SIG-M5 treated with dmso at 0.1 percent for 504 hours (cell line): ENCODE measurements around the gene RAD18.
A peak's percentile ranks its signal among the peaks of the same experiment; 100 is the strongest.

Experiments used
- DNase-seq: peaks from one replicate; lab custom pipeline; 2025; ENCODE audit not compliant: unreplicated experiment; lab: John Stamatoyannopoulos, UW

The RAD18 gene

GRCh38 chr3:8963137-8963853, at the start of gene RAD18:
TSS of gene RAD18 (minus strand) at chr3:8963472. CDS start at chr3:8963385, 87 bp downstream.
- peak; percentile 96 for DNase-seq

DNA sequence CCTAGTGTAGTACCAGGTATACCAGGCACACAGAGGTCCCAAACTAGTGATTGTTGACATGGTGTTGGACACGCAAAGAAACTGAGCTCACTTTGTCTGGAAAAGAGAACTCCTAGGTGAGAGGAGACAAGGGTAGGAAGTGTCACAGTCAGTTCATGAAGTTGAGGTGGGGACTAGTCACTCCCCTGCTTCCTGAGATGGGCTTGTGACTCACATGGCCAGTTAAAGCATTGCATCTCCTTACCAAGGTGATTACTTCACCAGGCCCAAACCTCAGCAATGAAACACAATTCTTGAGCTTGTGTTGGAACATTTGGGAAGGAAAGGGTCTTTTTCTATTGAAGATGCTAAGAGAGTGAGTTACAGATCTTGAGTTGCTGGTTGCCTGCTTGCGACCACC, 49.2 kb upstream of the RAD18 start:
- DNase-seq = no peak

DNA sequence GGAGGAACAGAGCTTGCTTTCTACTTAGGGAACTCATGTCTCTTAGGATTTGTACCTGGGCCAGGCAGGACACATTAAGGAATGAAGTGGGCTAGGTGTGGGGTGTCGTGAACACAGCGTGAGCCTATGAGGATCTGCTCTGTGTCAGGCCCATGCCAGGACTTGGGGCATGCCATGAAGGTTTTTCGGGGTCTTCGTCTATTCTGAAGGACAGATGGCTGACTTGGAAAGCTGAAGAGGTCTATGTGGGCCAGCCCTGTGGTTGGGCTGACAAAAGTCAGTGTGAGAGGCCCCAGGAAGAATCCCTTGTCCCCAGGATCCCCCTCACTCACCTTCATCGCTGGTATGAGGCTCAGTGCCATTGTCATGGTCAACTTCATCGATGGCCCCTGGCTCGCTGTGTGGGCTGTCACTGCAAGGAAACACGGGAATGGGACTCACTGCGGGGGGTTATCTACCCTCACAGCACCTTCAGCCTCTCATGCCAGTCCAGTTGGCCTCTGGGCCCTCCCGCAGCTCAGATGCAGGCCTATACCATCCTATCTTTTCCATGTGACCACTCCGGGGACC, 46.8 kb upstream of the RAD18 start:
- DNase-seq = no peak

GRCh38 chr3:9008550-9009255, 45.4 kb upstream of the RAD18 start:
- no peak for DNase-seq

- DNase-seq = no peak
These were observed 44.7 kb upstream of the RAD18 start for GRCh38 chr3:9007928-9008327.

GRCh38 chr3:9007213-9007612, 43.9 kb upstream of the RAD18 start:
- no peak for DNase-seq

- no peak for DNase-seq
These were observed 36.8 kb upstream of the RAD18 start for GRCh38 chr3:9000041-9000440.

- no peak for DNase-seq
These were observed 33.9 kb upstream of the RAD18 start for GRCh38 chr3:8997151-8997550.

DNA sequence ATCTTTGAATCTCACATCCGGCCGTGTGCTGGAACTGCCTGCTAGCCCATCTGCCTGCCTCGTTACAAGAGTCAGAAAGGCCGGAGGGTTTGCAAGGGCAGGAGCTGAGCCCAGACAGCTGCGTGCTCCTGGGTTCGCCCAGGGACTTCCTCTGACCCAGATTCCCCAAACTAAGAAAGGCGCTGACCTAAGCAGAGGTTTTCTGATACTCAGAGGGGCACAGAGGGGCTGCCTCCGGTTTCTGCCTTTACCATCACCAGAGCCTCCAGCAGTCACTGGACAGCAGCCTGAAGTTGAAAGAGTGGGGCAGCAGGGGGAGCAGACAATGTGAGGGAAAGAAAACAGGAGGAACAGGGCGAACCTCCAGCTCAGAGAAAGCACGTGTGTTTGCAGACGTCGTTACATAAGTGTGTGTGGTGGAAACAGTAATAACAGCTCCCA, 33.4 kb upstream of the RAD18 start:
- DNase-seq = peak; percentile 42

- DNase-seq = no peak
These were observed 32.9 kb upstream of the RAD18 start for GRCh38 chr3:8996216-8996615.

DNA sequence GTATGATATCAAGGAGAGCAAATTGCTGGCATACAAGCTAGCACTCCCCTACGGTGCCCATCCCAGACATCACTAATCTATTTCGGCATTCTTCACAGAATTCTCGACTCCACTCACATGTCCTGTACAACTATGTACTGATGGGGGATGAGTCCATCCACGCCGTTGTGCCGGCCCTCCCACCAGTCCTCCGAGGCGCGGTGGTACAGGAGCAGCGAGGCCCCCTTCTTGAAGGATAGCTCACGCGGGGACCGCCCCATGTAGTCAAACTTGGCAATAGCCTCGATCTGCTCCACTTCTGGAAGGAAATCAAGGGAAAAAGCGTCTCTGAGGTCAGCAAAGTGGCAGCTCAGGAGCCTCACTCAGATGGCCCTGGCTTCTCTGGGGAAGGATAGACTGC, 31.0 kb upstream of the RAD18 start:
- no peak for DNase-seq

- DNase-seq = no peak
These were observed 30.1 kb upstream of the RAD18 start for GRCh38 chr3:8993331-8993730.

- no peak for DNase-seq
These were observed 29.6 kb upstream of the RAD18 start for GRCh38 chr3:8992854-8993253.

DNA sequence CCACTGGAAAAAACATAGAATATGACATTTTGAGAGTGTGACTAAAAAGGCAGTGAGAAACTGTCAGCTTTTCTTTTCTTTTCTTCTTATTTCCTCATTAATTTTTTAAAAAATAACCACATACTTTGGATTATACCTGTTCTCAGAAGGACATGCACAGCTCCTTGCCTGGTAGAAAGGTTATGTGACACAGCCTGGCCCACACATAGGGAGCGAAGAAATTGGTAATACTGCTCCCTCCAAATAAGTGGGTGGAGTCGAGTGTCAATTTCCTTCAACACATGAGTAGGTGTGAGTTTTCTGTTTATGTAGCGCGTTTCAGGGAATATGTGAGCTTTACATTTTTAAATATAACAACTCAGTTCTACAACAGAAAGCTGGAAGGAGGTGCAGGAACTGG, 28.9 kb upstream of the RAD18 start:
- DNase-seq = no peak

- no peak for DNase-seq
These were observed 27.3 kb upstream of the RAD18 start for GRCh38 chr3:8990266-8991215.

GRCh38 chr3:8988791-8989558, 25.7 kb upstream of the RAD18 start:
- DNase-seq = no peak

DNA sequence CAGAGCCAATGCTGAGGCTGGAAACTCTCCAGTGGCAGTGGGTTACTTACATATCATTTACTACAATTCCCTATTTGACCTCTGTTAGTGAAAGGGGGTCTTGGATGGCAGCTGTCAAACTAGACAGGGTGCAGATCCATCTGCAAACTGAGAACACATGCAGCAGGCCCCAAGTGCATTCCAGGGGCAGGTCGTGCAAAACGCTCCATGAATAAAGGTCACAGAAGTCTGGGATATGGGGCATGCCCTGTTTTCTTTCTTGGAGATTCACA, 25.0 kb upstream of the RAD18 start:
- DNase-seq = no peak

- peak; percentile 77 for DNase-seq
These were observed 24.5 kb upstream of the RAD18 start for GRCh38 chr3:8987645-8988383.

DNA sequence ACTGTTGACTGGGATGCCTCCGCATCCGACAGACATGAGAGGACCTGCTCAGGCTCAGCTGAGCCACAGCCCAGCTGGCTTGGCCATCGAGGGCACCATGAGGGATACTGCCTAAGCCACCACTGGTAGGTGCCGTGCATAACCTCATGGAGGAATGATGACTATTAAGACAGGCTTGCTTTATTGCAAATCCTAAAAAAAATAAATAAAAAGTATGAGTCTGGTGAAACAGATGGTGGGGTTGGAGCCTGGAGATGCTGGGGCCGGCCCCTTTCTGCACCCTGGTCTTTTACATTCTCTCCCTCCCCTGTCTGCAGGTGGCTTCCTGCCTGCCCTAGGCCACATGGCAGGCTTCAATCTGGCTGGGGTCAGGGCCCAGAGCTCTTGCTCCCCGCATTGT, 24.0 kb upstream of the RAD18 start:
- no peak for DNase-seq

DNA sequence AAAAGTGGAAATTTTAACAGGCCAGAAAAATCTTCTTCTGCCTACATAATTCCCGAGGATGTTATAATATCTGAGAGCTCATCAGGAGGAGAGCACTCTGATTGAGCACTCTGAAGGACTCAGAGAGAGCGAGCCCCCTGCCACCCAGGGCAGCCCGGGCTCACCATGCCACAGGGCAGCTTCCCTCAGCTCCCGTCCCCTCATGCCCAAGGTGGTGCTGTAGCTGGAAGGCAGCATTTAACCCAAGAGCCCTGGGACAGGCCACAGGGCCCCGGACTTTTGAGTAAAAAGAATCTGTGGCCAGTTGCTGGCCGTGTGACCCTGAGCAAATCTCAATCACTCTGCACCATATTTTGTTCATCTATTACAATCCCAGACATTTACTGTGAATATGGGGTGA, 23.5 kb upstream of the RAD18 start:
- no peak for DNase-seq
